GM23338 (cell line): Measurements from ENCODE around the gene LRTM2. TPM values are rescaled to one million over a fixed set of nuclear protein-coding genes. Genes with fewer than 3 reads are reported as not detected.

ENCODE experiments used
- ATAC-seq: fragments of 200-7000 bp; cut with Tn5 transposase; 3 replicates; pipeline ENCODE4 v1.9.1; 2020
- DNase-seq: peaks from one replicate; pipeline ENCODE4 v3.0.0-alpha.2; 2015; ENCODE audit warnings: low spot score
- H2AFZ ChIP-seq: fragments of 200-600 bp; sonication (generic); 2 replicates; pipeline ENCODE4 v1.8.0; 2016; ENCODE audit warnings: antibody characterized with exemption, mild to moderate bottlenecking, moderate library complexity
- H3F3A ChIP-seq: fragments of 200-600 bp; sonication (generic); replicated peaks from 2 replicates; pipeline ENCODE4 v1.8.0; 2017; ENCODE audit warnings: antibody characterized with exemption, mixed run types, low read depth
- H3K27ac ChIP-seq: fragments of 200-600 bp; sonication (generic); 2 replicates; pipeline ENCODE4 v1.6.1; 2016; ENCODE audit warnings: low read depth
- H3K27me3 ChIP-seq: fragments of 200-600 bp; sonication (generic); 2 replicates; pipeline ENCODE4 v1.8.0; 2016; ENCODE audit warnings: mild to moderate bottlenecking, mixed run types, moderate library complexity; ENCODE audit not compliant: insufficient read depth
- H3K36me3 ChIP-seq: fragments of 200-600 bp; sonication (generic); 2 replicates; pipeline ENCODE4 v1.8.0; 2016; ENCODE audit warnings: mild to moderate bottlenecking; ENCODE audit not compliant: insufficient read depth
- H3K4me1 ChIP-seq: fragments of 200-600 bp; sonication (generic); 2 replicates; pipeline ENCODE4 v1.8.0; 2016; ENCODE audit warnings: mild to moderate bottlenecking, moderate library complexity; ENCODE audit not compliant: insufficient read depth
- H3K4me2 ChIP-seq: fragments of 200-600 bp; sonication (generic); 2 replicates; pipeline ENCODE4 v1.7.1; 2017; ENCODE audit warnings: mixed run types
- H3K4me3 ChIP-seq: fragments of 200-600 bp; sonication (generic); 2 replicates; pipeline ENCODE4 v1.6.1; 2016; ENCODE audit warnings: mixed run types
- H3K79me2 ChIP-seq: fragments of 200-600 bp; sonication (generic); replicated peaks from 2 replicates; pipeline ENCODE4 v1.8.0; 2017; ENCODE audit warnings: mild to moderate bottlenecking; ENCODE audit not compliant: insufficient read depth
- H3K9me2 ChIP-seq: fragments of 200-600 bp; sonication (generic); 2 replicates; pipeline ENCODE4 v1.8.0; 2017; ENCODE audit not compliant: insufficient read depth
- H4K20me1 ChIP-seq: fragments of 200-600 bp; sonication (generic); replicated peaks from 2 replicates; pipeline ENCODE4 v1.8.0; 2017; ENCODE audit warnings: mild to moderate bottlenecking; ENCODE audit not compliant: insufficient read depth
- H3K27ac Mint-ChIP-seq: 2 replicates; pipeline ENCODE4 v1.8.0; 2020; ENCODE audit warnings: inconsistent platforms, mild to moderate bottlenecking, moderate library complexity, mixed read lengths
- H3K27me3 Mint-ChIP-seq: 3 replicates; pipeline ENCODE4 v1.8.0; 2022; ENCODE audit warnings: low read depth, mild to moderate bottlenecking, moderate library complexity, mixed read lengths, inconsistent platforms; ENCODE audit not compliant: insufficient read depth, poor library complexity
- H3K36me3 Mint-ChIP-seq: 3 replicates; pipeline ENCODE4 v1.8.0; 2021; ENCODE audit warnings: low read depth, mild to moderate bottlenecking, inconsistent platforms, moderate library complexity, mixed read lengths
- H3K4me1 Mint-ChIP-seq: 3 replicates; pipeline ENCODE4 v1.8.0; 2020; ENCODE audit warnings: mild to moderate bottlenecking, inconsistent platforms, mixed read lengths
- H3K4me3 Mint-ChIP-seq: 3 replicates; pipeline ENCODE4 v1.8.0; 2021; ENCODE audit warnings: moderate library complexity, mild to moderate bottlenecking, inconsistent platforms, mixed read lengths
- H3K9me3 Mint-ChIP-seq: 3 replicates; pipeline ENCODE4 v1.8.0; 2020; ENCODE audit warnings: moderate library complexity, mild to moderate bottlenecking, inconsistent platforms, mixed read lengths
- CREB1 ChIP-seq: fragments of 250-450 bp; sonication (Bioruptor Pico); IDR thresholded peaks from 2 replicates; pipeline ENCODE4 v1.5.0; 2020; ENCODE audit warnings: low read depth, mild to moderate bottlenecking, moderate library complexity
- ETS1 ChIP-seq: IDR thresholded peaks from 2 replicates; pipeline ENCODE4 v1.6.1; 2016; ENCODE audit warnings: antibody characterized with exemption
- EZH2 ChIP-seq: fragments of 200-600 bp; sonication (generic); IDR thresholded peaks from one replicate; pipeline ENCODE4 v1.8.0; 2017; ENCODE audit warnings: antibody characterized with exemption, mild to moderate bottlenecking, low read depth; ENCODE audit not compliant: unreplicated experiment
- EZH2phosphoT487 ChIP-seq: fragments of 200-600 bp; sonication (generic); IDR thresholded peaks from one replicate; pipeline ENCODE4 v1.8.1; 2018; ENCODE audit warnings: antibody characterized with exemption; ENCODE audit not compliant: unreplicated experiment
- JUNB ChIP-seq: IDR thresholded peaks from one replicate; pipeline ENCODE4 v1.6.1; 2016; ENCODE audit warnings: antibody characterized with exemption; ENCODE audit not compliant: unreplicated experiment
- NANOG ChIP-seq: IDR thresholded peaks from 2 replicates; pipeline ENCODE4 v1.6.1; 2016; ENCODE audit warnings: antibody characterized with exemption, borderline replicate concordance
- POLR2AphosphoS5 ChIP-seq: IDR thresholded peaks from 2 replicates; pipeline ENCODE4 v1.6.1; 2016; ENCODE audit warnings: antibody characterized with exemption, low read depth
- REST ChIP-seq: IDR thresholded peaks from one replicate; pipeline ENCODE4 v1.6.1; 2018; ENCODE audit warnings: antibody characterized with exemption; ENCODE audit not compliant: unreplicated experiment
- ZNF114 ChIP-seq: fragments of 250-450 bp; sonication (Bioruptor Pico); IDR thresholded peaks from 2 replicates; pipeline ENCODE4 v1.5.0; 2020; ENCODE audit warnings: mild to moderate bottlenecking, moderate library complexity
- ZNF331 ChIP-seq: fragments of 250-450 bp; sonication (Bioruptor Pico); IDR thresholded peaks from 2 replicates; pipeline ENCODE4 v1.5.0; 2020; ENCODE audit warnings: low read depth, mild to moderate bottlenecking, moderate library complexity
- ZNF462 ChIP-seq: fragments of 250-450 bp; sonication (Bioruptor Pico); IDR thresholded peaks from 2 replicates; pipeline ENCODE4 v1.5.0; 2020; ENCODE audit warnings: mild to moderate bottlenecking, moderate library complexity
- polyA plus RNA-seq: library from polyadenylated mRNA; unstranded; fragments of >200 nt; fragmentation: Nextera tagmentation; extraction: Ambion mirVana; gene quantifications from 2 replicates; pipeline ENCODE4 v1.2.1, GENCODE V29; 2016
- total RNA-seq: library from RNA; depleted of rRNA; stranded (reverse); fragments of >200 nt; shearing (Covaris generic); gene quantifications from 2 replicates; pipeline ENCODE4 v1.2.3, GENCODE V29; 2014

LRTM2 gene
- total and polyA plus RNA-seq, 2 experiments from 2014 or later = 0.08 TPM; not detected in 1

- TF ChIP-seq REST (no peak), CREB1 (CRISPR knock-in tag) (no peak)
These were observed 27.8 kb downstream of the LRTM2 start (continued) for GRCh38 chr12:1848146-1848545.

- H3K4me1 ChIP-seq = peaks cover 9% of the 10 kb centered on the region
- no peak overlapping the region for H2AFZ ChIP-seq
- no peaks in the 10 kb centered on the region for H3K36me3 ChIP-seq
- Mint-ChIP-seq H3K27ac (no peak overlapping the region), H3K9me3 (no peaks in the 10 kb centered on the region; the same call in 2 of the 3 replicates), H3K27me3 (peaks cover 6% of the 10 kb centered on the region), H3K36me3 (no peaks in the 10 kb centered on the region), H3K4me1 (peaks cover 22% of the 10 kb centered on the region), H3K4me3 (no peak overlapping the region)
- no peak overlapping the region for H3K4me3 ChIP-seq
- H3K4me2 ChIP-seq = no peak overlapping the region
- H4K20me1 ChIP-seq = no peaks in the 10 kb centered on the region
- DNase-seq = no peak
- no peaks in the 10 kb centered on the region for H3K79me2 ChIP-seq
- H3K27ac ChIP-seq = no peak overlapping the region
- H3K9me2 ChIP-seq = no peaks in the 10 kb centered on the region
- no peaks in the 10 kb centered on the region for H3F3A ChIP-seq
- ATAC-seq = no peak
- H3K27me3 ChIP-seq = no peaks in the 10 kb centered on the region
- TF ChIP-seq ZNF462 (CRISPR knock-in tag) = no peak
- TF ChIP-seq ZNF331 (CRISPR knock-in tag) = no peak
- no peak for TF ChIP-seq EZH2phosphoT487
- no peak for TF ChIP-seq REST
- TF ChIP-seq JUNB = no peak
- TF ChIP-seq EZH2 = no peak
- no peak for TF ChIP-seq CREB1 (CRISPR knock-in tag)
- TF ChIP-seq POLR2AphosphoS5 = no peak
- TF ChIP-seq ZNF114 (CRISPR knock-in tag) = no peak
- TF ChIP-seq NANOG = no peak
- TF ChIP-seq ETS1 = no peak
These were observed 28.4 kb downstream of the LRTM2 start for GRCh38 chr12:1848745-1849144.
